GM12878 (cell line): Measurements from ENCODE around the gene STAT5A. TPM values are rescaled to one million over a fixed set of nuclear protein-coding genes. Genes with fewer than 3 reads are reported as not detected.

Source experiments
- ATAC-seq: fragments of 200-7000 bp; cut with Tn5 transposase; 3 replicates; pipeline ENCODE4 v1.9.1; 2020; ENCODE audit warnings: mild to moderate bottlenecking, moderate library complexity
- BruUV-seq: library from RNA; stranded (reverse); fragments of 400-500 nt; replicated peaks from 2 replicates; lab custom pipeline; 2021; lab: Mats Ljungman, UMichigan
- CTCF ChIA-PET: fragments of 300-600 bp; sonication (Branson Sonifier 250); formaldehyde crosslinking; extraction: SDS; loops from one replicate; lab custom pipeline; 2021; ENCODE audit warnings: inconsistent platforms; lab: Yijun Ruan, JAX
- POLR2A ChIA-PET: fragments of 350-600 bp; formaldehyde crosslinking; extraction: SDS; loops from one replicate; lab custom pipeline; 2021; ENCODE audit warnings: inconsistent platforms; lab: Charles Lee
- RAD21 ChIA-PET: fragments of 300-600 bp; sonication (Branson Sonifier 250); formaldehyde crosslinking; loops from one replicate; lab custom pipeline; 2023; ENCODE audit warnings: antibody characterized with exemption; ENCODE audit not compliant: unreplicated experiment; lab: Charles Lee
- SMC1A ChIA-PET: fragments of 300-600 bp; sonication (Branson Sonifier 250); formaldehyde crosslinking; loops from one replicate; lab custom pipeline; 2023; ENCODE audit not compliant: unreplicated experiment, uncharacterized antibody; lab: Charles Lee
- DNase-seq: peaks from one replicate; pipeline ENCODE4 v3.0.0-alpha.2; 2011; ENCODE audit warnings: low read depth, low spot score
- FAIRE-seq: peaks from 3 replicates; lab custom pipeline; 2011; peaks lifted over from hg19 to GRCh38; lab: Jason Lieb, UNC
- H2AFZ ChIP-seq: 2 replicates; pipeline ENCODE4 v1.6.0; 2011; ENCODE audit warnings: low read depth, low read length, control low read depth; ENCODE audit not compliant: control insufficient read depth
- H3K27ac ChIP-seq: 2 replicates; pipeline ENCODE4 v1.5.1; 2011; ENCODE audit warnings: control low read depth; ENCODE audit not compliant: control insufficient read depth, insufficient read depth
- H3K27me3 ChIP-seq, 2 experiments: replicated peaks in 1 of 2; 2 replicates each; pipeline versions ENCODE4 v1.6.0 to v1.6.1; 2011; ENCODE audit warnings: low read length in 1 of 2; ENCODE audit not compliant: control insufficient read depth in 2 of 2, insufficient read depth in 2 of 2
- H3K36me3 ChIP-seq, 2 experiments: 2 replicates each; pipeline ENCODE4 v1.5.1; 2011; ENCODE audit warnings: low read length in 1 of 2; ENCODE audit not compliant: control insufficient read depth in 2 of 2, insufficient read depth in 2 of 2
- H3K4me1 ChIP-seq: 2 replicates; pipeline ENCODE4 v1.6.1; 2011; ENCODE audit warnings: mild to moderate bottlenecking, low read length, moderate library complexity, mixed read lengths; ENCODE audit not compliant: control insufficient read depth, insufficient read depth
- H3K4me2 ChIP-seq: 2 replicates; pipeline ENCODE4 v1.6.0; 2011; ENCODE audit warnings: control low read depth; ENCODE audit not compliant: control insufficient read depth, insufficient read depth
- H3K4me3 ChIP-seq: fragments of 200-600 bp; sonication (generic); 2 replicates; pipeline ENCODE4 v1.5.1; 2016
- H3K79me2 ChIP-seq: 2 replicates; pipeline ENCODE4 v1.6.0; 2011; ENCODE audit warnings: low read length; ENCODE audit not compliant: control insufficient read depth, insufficient read depth
- H3K9ac ChIP-seq: 2 replicates; pipeline ENCODE4 v1.8.0; 2011; ENCODE audit warnings: low read length, control low read depth, mixed read lengths; ENCODE audit not compliant: control insufficient read depth, insufficient read depth
- H3K9me3 ChIP-seq: replicated peaks from 3 replicates; pipeline ENCODE4 v1.5.1; 2011; ENCODE audit warnings: mild to moderate bottlenecking, low read length; ENCODE audit not compliant: control insufficient read depth, insufficient read depth
- H4K20me1 ChIP-seq: 2 replicates; pipeline ENCODE4 v1.6.0; 2011; ENCODE audit not compliant: control insufficient read depth, insufficient read depth
- RUNX3 ChIP-seq: IDR thresholded peaks from 2 replicates; pipeline ENCODE4 v1.6.1; 2012; ENCODE audit warnings: low read length, inconsistent platforms
- ZNF622 ChIP-seq: fragments of 450-650 bp; IDR thresholded peaks from 2 replicates; pipeline ENCODE4 v1.6.1; 2017; ENCODE audit warnings: mild to moderate bottlenecking, inconsistent platforms
- WGBS: methylation state at CpG from one replicate; pipeline ENCODE4 v1.1.6; 2016; ENCODE audit warnings: low lambda C conversion rate; ENCODE audit not compliant: insufficient replicate concordance, insufficient coverage; ENCODE audit errors: missing lambda C conversion rate; 5-methylcytosine and 5-hydroxymethylcytosine counted together
- in situ Hi-C: fragments of 300-500 bp; cut with MboI; formaldehyde crosslinking; loops from 9 replicates; pipeline ENCODE4 v1.14.3; 2018; ENCODE audit warnings: mixed read lengths
- intact Hi-C: fragments of 100-400 bp; cut with micrococcal nuclease; formaldehyde crosslinking; loops from one replicate; pipeline ENCODE4 v1.14.2; 2022; ENCODE audit not compliant: unreplicated experiment
- polyA plus RNA-seq, 11 experiments: library from polyadenylated mRNA; depleted of rRNA in 4 of 11; unstranded in 6 of 11; stranded (reverse) in 5 of 11; fragments of >200 nt; fragmentation: Nextera tagmentation in 4 of 11; fragmentation: Illumina TruSeq in 1 of 11; extraction: Ambion mirVana in 4 of 11; extraction: Trizol in 1 of 11; gene quantifications; 1 replicate in 1 of 11; 2 replicates in 10 of 11; pipeline versions ENCODE4 v1.2.1 to v1.2.3, GENCODE V29; 2011 to 2016; ENCODE audit warnings: inconsistent platforms in 2 of 11, missing spikeins in 2 of 11, low read depth in 1 of 11
- total RNA-seq, 4 experiments: library from RNA; depleted of rRNA in 3 of 4; stranded (reverse); fragments of >200 nt in 3 of 4; fragmentation: Illumina TruSeq in 1 of 4; extraction: Trizol in 1 of 4; gene quantifications; 2 replicates each; pipeline versions ENCODE4 v1.2.1 to v1.2.3, GENCODE V29; 2013 to 2021
- TF ChIP-seq, protein P1 (sequence below), 3 experiments: IDR thresholded peaks in 2 of 3; conservative IDR thresholded peaks in 1 of 3; 2 replicates each; pipeline ENCODE4 v1.5.1; 2011; ENCODE audit warnings: low read depth in 3 of 3, low read length in 3 of 3, mild to moderate bottlenecking in 3 of 3, control low read depth in 2 of 3, moderate library complexity in 2 of 3, inconsistent platforms in 1 of 3, mixed read lengths in 1 of 3; ENCODE audit not compliant: control insufficient read depth in 2 of 3, insufficient read depth in 1 of 3; ENCODE audit errors: extremely low read depth in 1 of 3

Gene STAT5A
- total and polyA plus RNA-seq, 10 of the 15 experiments (the other 5 are each of a cell fraction or from before 2014, with no cell fraction given): 14.8 to 86.4 (median 41.5) TPM

DNA sequence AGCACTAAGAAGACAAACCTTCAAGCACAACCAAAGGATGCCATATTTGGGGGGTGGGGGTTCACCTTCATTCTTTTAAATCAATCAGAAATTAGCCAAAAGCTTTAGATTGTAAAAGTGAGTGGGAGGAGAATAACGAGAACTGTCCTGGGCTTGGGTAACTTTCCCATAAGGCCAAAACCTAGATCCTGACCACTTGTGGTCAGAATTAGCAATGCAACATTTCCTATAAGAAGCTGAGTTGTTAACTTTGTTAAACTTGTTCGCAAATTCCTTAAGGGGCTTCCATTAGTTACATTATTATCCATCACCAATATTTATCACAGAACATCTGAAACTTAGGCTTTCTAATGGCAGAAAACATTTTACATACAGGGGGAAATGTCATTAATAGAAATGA, 37.2 kb upstream of the STAT5A start:
- H3K4me2 ChIP-seq: no peak overlapping the region
- intact Hi-C loops: no loop called here
- RAD21 ChIA-PET: interaction anchor here (1.5 to 3.7 kb wide), 2 partner anchors 29 to 62 kb away, joined by 4 to 15 read pairs; no protein-coding TSS in a partner anchor
- POLR2A ChIA-PET: interaction anchor here (0.6 to 1.7 kb wide), 4 partner anchors 12 to 25 kb away, joined by 3 to 5 read pairs (median 3); no protein-coding TSS in a partner anchor
- no TSS peak for BruUV-seq
- no peak overlapping the region for H3K9ac ChIP-seq
- no peak overlapping the region for H3K4me3 ChIP-seq
- WGBS: 76% methylated on average over 2 of the region's 2 CpGs
- CTCF ChIA-PET: interaction anchor here (1.1 to 6.4 kb wide), 4 partner anchors 16 to 291 kb away, joined by 3 to 50 read pairs (median 3); no protein-coding TSS in a partner anchor
- H3K79me2 ChIP-seq: peaks cover 24% of the 10 kb centered on the region
- H3K4me1 ChIP-seq: peaks cover 27% of the 10 kb centered on the region
- in situ Hi-C loops: no loop called here
- no peak overlapping the region for H3K27ac ChIP-seq
- no peak overlapping the region for H2AFZ ChIP-seq
- TF ChIP-seq ZNF622 (no peak), RUNX3 (peak; percentile 58)
- TF ChIP-seq, protein P1, sequence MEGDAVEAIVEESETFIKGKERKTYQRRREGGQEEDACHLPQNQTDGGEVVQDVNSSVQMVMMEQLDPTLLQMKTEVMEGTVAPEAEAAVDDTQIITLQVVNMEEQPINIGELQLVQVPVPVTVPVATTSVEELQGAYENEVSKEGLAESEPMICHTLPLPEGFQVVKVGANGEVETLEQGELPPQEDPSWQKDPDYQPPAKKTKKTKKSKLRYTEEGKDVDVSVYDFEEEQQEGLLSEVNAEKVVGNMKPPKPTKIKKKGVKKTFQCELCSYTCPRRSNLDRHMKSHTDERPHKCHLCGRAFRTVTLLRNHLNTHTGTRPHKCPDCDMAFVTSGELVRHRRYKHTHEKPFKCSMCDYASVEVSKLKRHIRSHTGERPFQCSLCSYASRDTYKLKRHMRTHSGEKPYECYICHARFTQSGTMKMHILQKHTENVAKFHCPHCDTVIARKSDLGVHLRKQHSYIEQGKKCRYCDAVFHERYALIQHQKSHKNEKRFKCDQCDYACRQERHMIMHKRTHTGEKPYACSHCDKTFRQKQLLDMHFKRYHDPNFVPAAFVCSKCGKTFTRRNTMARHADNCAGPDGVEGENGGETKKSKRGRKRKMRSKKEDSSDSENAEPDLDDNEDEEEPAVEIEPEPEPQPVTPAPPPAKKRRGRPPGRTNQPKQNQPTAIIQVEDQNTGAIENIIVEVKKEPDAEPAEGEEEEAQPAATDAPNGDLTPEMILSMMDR (IDR thresholded peaks at IDR 0.05 in 2 of 3, conservative IDR thresholded peaks at IDR 0.05 in 1 of 3; ENCODE audit: control insufficient read depth in 2 of 3, extremely low read depth in 1 of 3, insufficient read depth in 1 of 3, low read depth in 3 of 3, low read length in 3 of 3): peak; percentile 10 to 15 (median 10); a peak in 2 of 6 replicates
- ATAC-seq (no peak), DNase-seq (no peak), FAIRE-seq (no peak)
- no peaks in the 10 kb centered on the region for H4K20me1 ChIP-seq
- no peaks in the 10 kb centered on the region for H3K27me3 ChIP-seq
- H3K36me3 ChIP-seq: no peaks in the 10 kb centered on the region
- no peaks in the 10 kb centered on the region for H3K9me3 ChIP-seq
- SMC1A ChIA-PET: interaction anchor here (0.9 to 3.6 kb wide), 5 partner anchors 11 to 29 kb away, joined by 3 to 36 read pairs (median 3); no protein-coding TSS in a partner anchor
